Right atrium auricular region (tissue), 2 donors: ENCODE measurements around the gene EID2. TPM values are rescaled to one million over a fixed set of nuclear protein-coding genes. Genes with fewer than 3 reads are reported as not detected.

Experiments
- DNase-seq: peaks from one replicate; pipeline ENCODE4 v3.0.0-alpha.2; 2019; ENCODE audit warnings: low spot score
- H3K27ac ChIP-seq, 2 donors: fragments of 200-600 bp; sonication (generic); 1 replicate in 1 of 2; 2 replicates in 1 of 2; pipeline ENCODE4 v1.5.1; 2016 to 2019
- H3K27me3 ChIP-seq, 2 donors: fragments of 200-600 bp; sonication (generic); one replicate each; pipeline versions ENCODE4 v1.5.1 to v1.6.0; 2017 to 2019
- H3K36me3 ChIP-seq: fragments of 200-600 bp; sonication (generic); one replicate; pipeline ENCODE4 v1.5.1; 2016
- H3K4me1 ChIP-seq, 2 donors: fragments of 200-600 bp; sonication (generic); one replicate each; pipeline versions ENCODE4 v1.5.1 to v1.6.0; 2017 to 2019
- H3K4me3 ChIP-seq, 2 donors: fragments of 200-600 bp; sonication (generic); 1 replicate in 1 of 2; 2 replicates in 1 of 2; pipeline ENCODE4 v1.5.1; 2017 to 2019; ENCODE audit warnings: mild to moderate bottlenecking in 1 of 2, moderate library complexity in 1 of 2
- H3K9me3 ChIP-seq, 2 donors: fragments of 200-600 bp; sonication (generic); one replicate each; pipeline ENCODE4 v1.5.1; 2019
- CTCF ChIP-seq, 2 donors: fragments of 200-600 bp; sonication (generic); IDR thresholded peaks; one replicate each; pipeline ENCODE4 v1.5.1; 2019; ENCODE audit warnings: antibody characterized with exemption in 2 of 2
- total RNA-seq, 2 donors: library from RNA; depleted of rRNA; stranded (reverse); fragments of >200 nt; gene quantifications; one replicate each; pipeline ENCODE4 v1.1.0, GENCODE V29; 2016

EID2 gene
- total RNA-seq, 2 donors from 2014 or later = 6.7 to 11.1 TPM

- H3K9me3 ChIP-seq = no peaks in the 10 kb centered on the region
- no peak overlapping the region for H3K4me3 ChIP-seq
- no peak for TF ChIP-seq CTCF (IDR thresholded peaks at IDR 0.05)
- H3K36me3 ChIP-seq = no peaks in the 10 kb centered on the region
- no peak overlapping the region for H3K27ac ChIP-seq
- peaks cover 0 to 19% of the 10 kb centered on the region in 2 donors for H3K4me1 ChIP-seq
- no peak for DNase-seq
- H3K27me3 ChIP-seq = peaks cover 4 to 10% of the 10 kb centered on the region in 2 donors
Measured at GRCh38 chr19:39500543-39500942, 39.4 kb downstream of the EID2 start.

- H3K27me3 ChIP-seq = peaks cover 4 to 10% of the 10 kb centered on the region in 2 donors
- TF ChIP-seq CTCF (IDR thresholded peaks at IDR 0.05) = no peak
- no peak for DNase-seq
Measured at GRCh38 chr19:39499932-39500331, 40.0 kb downstream of the EID2 start.

GRCh38 chr19:39498798-39499642, 40.9 kb downstream of the EID2 start, which contains the start of gene DLL3:
TSS of gene DLL3 (plus strand) at chr19:39498947. CDS start at chr19:39498975, 28 bp downstream.
- peaks cover 4 to 10% of the 10 kb centered on the region in 2 donors for H3K27me3 ChIP-seq
- peak within 1 kb of the TSS in 1 of 2 donors; percentile 25 for H3K4me3 ChIP-seq
- peaks cover 0 to 19% of the 10 kb centered on the region in 2 donors for H3K4me1 ChIP-seq
- H3K27ac ChIP-seq = no peak within 1 kb of the TSS
- no peak for TF ChIP-seq CTCF (IDR thresholded peaks at IDR 0.05)
- H3K36me3 ChIP-seq = no peaks in the 10 kb centered on the region
- no peaks in the 10 kb centered on the region for H3K9me3 ChIP-seq
- no peak for DNase-seq

More at GRCh38 chr19:39499932-39500331, 40.0 kb downstream of the EID2 start:
- no peak overlapping the region for H3K27ac ChIP-seq
- peaks cover 0 to 19% of the 10 kb centered on the region in 2 donors for H3K4me1 ChIP-seq
- H3K9me3 ChIP-seq = no peaks in the 10 kb centered on the region
- no peaks in the 10 kb centered on the region for H3K36me3 ChIP-seq
- H3K4me3 ChIP-seq = no peak overlapping the region

GRCh38 chr19:39497996-39498797, 41.8 kb downstream of the EID2 start:
- peak in 1 of 2 donors; percentile 60 for TF ChIP-seq CTCF (IDR thresholded peaks at IDR 0.05)
- H3K9me3 ChIP-seq = no peaks in the 10 kb centered on the region
- no peaks in the 10 kb centered on the region for H3K36me3 ChIP-seq
- no peak for DNase-seq
- peaks cover 0 to 19% of the 10 kb centered on the region in 2 donors for H3K4me1 ChIP-seq
- peaks cover 4 to 10% of the 10 kb centered on the region in 2 donors for H3K27me3 ChIP-seq
- no peak overlapping the region for H3K27ac ChIP-seq
- peak overlapping the region in 1 of 2 donors; percentile 25 for H3K4me3 ChIP-seq

GRCh38 chr19:39497701-39497995, 42.3 kb downstream of the EID2 start:
- H3K4me3 ChIP-seq = peak overlapping the region in 1 of 2 donors; percentile 25
- H3K9me3 ChIP-seq = no peaks in the 10 kb centered on the region
- no peak overlapping the region for H3K27ac ChIP-seq
- peaks cover 0 to 19% of the 10 kb centered on the region in 2 donors for H3K4me1 ChIP-seq
- no peak for DNase-seq
- H3K27me3 ChIP-seq = peaks cover 4 to 10% of the 10 kb centered on the region in 2 donors
- TF ChIP-seq CTCF (IDR thresholded peaks at IDR 0.05) = no peak
- no peaks in the 10 kb centered on the region for H3K36me3 ChIP-seq
